K562 (cell line): ENCODE results near the gene MAEL. TPM values are rescaled to one million over a fixed set of nuclear protein-coding genes. Genes with fewer than 3 reads are reported as not detected.

Source experiments
- C11orf30 ChIP-seq: fragments of 450-650 bp; IDR thresholded peaks from 2 replicates; pipeline ENCODE4 v1.6.1; 2016; ENCODE audit warnings: low read depth, mild to moderate bottlenecking
- PHF8 ChIP-seq: fragments of 200-600 bp; sonication (generic); IDR thresholded peaks from 2 replicates; pipeline ENCODE4 v1.6.1; 2012; ENCODE audit warnings: mixed run types, mild to moderate bottlenecking, inconsistent platforms, low read length, moderate library complexity, borderline replicate concordance
- SIRT6 ChIP-seq: IDR thresholded peaks from one replicate; pipeline ENCODE4 v1.6.1; 2012; ENCODE audit warnings: low read depth, mild to moderate bottlenecking, control low read depth, inconsistent platforms, low read length, moderate library complexity
- SNAPC5 ChIP-seq: fragments of 250-450 bp; sonication (Bioruptor Pico); IDR thresholded peaks from 2 replicates; pipeline ENCODE4 v1.8.0; 2021; ENCODE audit warnings: moderate library complexity, mild to moderate bottlenecking, inconsistent platforms
- ZFP36 ChIP-seq: fragments of 150-350 bp; IDR thresholded peaks from 2 replicates; pipeline ENCODE4 v1.6.1; 2018; ENCODE audit warnings: low read length, low read depth; ENCODE audit not compliant: partially characterized antibody
- ZNF407 ChIP-seq: fragments of 450-650 bp; IDR thresholded peaks from 2 replicates; pipeline ENCODE4 v1.6.1; 2016; ENCODE audit warnings: low read depth
- polyA plus RNA-seq, 8 experiments: library from polyadenylated mRNA; depleted of rRNA in 4 of 8; stranded (reverse) in 5 of 8; unstranded in 3 of 8; fragments of >200 nt; fragmentation: Nextera tagmentation in 2 of 8; fragmentation: Illumina TruSeq in 1 of 8; extraction: Ambion mirVana in 2 of 8; extraction: Trizol in 1 of 8; gene quantifications; 2 replicates each; pipeline versions ENCODE4 v1.2.1 to v1.2.3, GENCODE V29; 2011 to 2014; ENCODE audit warnings: inconsistent platforms in 1 of 8, missing spikeins in 1 of 8
- total RNA-seq, 7 experiments: library from RNA; depleted of rRNA in 6 of 7; stranded (reverse); fragments of >200 nt in 6 of 7; fragmentation: Illumina TruSeq in 2 of 7; extraction: Trizol in 2 of 7; gene quantifications; 2 replicates each; pipeline versions ENCODE4 v1.2.1 to v1.2.3, GENCODE V29; 2011 to 2021; ENCODE audit warnings: low replicate concordance in 1 of 7

The MAEL gene
- total and polyA plus RNA-seq, 9 of the 15 experiments (the other 6 are each of a cell fraction or from before 2014, with no cell fraction given) = 0.11 to 1.9 (median 0.75) TPM

DNA sequence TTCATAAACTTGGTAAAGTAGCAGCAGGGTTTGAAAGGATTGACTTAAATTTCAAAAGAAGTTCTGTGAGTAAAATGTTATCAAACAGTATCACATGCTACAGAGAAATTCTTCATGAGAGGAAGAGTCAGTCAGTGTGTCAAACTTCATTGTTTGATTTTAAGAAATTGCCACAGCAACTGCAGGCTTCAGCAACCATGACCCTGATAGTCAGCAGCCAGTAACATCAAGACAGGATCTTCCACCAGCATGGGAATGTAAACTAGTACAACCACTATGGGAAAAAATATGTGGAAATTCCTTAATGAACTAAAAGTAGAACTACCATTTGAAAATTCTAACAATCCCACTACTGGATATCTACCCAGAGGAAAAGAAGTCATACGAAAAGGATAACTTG lies 11.5 kb downstream of the MAEL start (continued):
- TF ChIP-seq ZNF407 (no peak), ZFP36 (no peak), SIRT6 (no peak), C11orf30 (no peak), PHF8 (no peak), SNAPC5 (CRISPR knock-in tag) (no peak)
